22Rv1 (cell line): ENCODE data around the gene RFPL3.
A peak's percentile ranks its signal among the peaks of the same experiment; 100 is the strongest.
"Not testable (repeated sequence)": the region's sequence is repeated elsewhere in the genome, so short reads cannot be mapped to it uniquely, and the experiment has no call there.

Source experiments
- H3K27ac ChIP-seq: fragments of 450-650 bp; 2 replicates; pipeline ENCODE4 v1.5.1; 2017
- CTCF ChIP-seq: fragments of 450-650 bp; IDR thresholded peaks from 2 replicates; pipeline ENCODE4 v1.5.1; 2017; ENCODE audit warnings: mild to moderate bottlenecking
- ZFX ChIP-seq: fragments of 450-650 bp; IDR thresholded peaks from 2 replicates; pipeline ENCODE4 v1.6.1; 2017; ENCODE audit warnings: antibody characterized with exemption, borderline replicate concordance

RFPL3 gene

GRCh38 chr22:32354360-32355351, 3.0 kb upstream of the RFPL3 start:
- H3K27ac ChIP-seq = peak overlapping the region; percentile 18; the same call in 1 of the 2 replicates
- no peak for TF ChIP-seq CTCF
- TF ChIP-seq ZFX = no peak

DNA sequence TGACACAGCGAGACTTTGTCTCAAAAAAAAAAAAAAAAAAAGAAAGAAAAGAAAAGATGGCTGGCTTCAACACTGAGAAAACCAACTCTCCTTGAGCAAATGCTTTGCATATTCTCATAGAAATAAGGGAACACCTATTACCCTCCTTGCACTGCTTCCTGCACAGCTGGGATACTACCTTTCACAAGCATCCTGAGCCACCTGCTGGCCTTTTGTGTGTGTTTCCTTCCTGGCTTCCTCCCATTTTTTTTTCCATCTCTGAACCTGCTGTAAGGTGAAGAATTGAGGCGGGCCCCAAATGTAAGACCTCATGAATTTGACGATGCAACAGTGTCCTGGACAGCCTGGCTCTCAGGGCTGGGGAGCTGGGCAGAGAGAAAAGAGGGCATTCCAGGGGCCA, 1.9 kb upstream of the RFPL3 start:
- H3K27ac ChIP-seq = peak overlapping the region; percentile 18; the same call in 1 of the 2 replicates
- TF ChIP-seq CTCF (0 out of 2 replicates have a peak, but pooled peaks have one; percentile 22), ZFX (no peak)

DNA sequence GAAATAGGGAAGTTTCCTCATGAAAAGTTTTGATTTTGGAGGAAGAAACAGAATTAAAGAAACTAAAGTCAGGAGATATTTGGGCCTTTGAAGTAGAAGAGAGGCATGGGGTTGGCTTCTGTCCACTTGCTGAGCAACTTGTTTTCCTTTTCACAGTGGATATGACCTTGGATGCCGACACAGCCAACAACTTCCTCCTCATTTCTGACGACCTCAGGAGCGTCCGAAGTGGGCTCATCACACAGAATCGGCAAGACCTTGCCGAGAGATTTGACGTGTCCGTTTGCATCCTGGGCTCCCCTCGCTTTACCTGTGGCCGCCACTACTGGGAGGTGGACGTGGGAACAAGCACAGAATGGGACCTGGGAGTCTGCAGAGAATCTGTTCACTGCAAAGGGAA, 2.4 kb downstream of the RFPL3 start:
- H3K27ac ChIP-seq = not testable (repeated sequence)

DNA sequence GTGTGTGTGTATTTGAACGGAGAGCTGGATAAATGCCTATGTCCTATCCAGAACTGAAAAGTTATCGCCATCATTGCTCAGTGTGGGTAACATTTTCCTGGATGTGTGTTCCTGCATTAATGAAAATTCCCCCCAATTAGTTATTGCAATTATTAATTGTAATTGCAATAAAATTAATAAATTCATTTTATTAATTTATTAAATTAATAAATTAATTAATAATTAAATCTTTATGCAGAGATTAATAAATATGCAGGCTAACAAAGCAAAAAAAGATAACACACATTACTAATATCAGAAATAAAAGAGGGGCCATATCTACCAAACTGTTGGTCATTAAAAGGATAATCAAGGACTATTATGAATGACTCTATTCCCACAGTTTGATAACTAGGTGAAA, 3.6 kb downstream of the RFPL3 start:
- no peak for TF ChIP-seq CTCF
- no peak for TF ChIP-seq ZFX

GRCh38 chr22:32364210-32364609, 6.5 kb downstream of the RFPL3 start:
- TF ChIP-seq ZFX (no peak), CTCF (no peak)
- no peak overlapping the region for H3K27ac ChIP-seq

More for the DNA sequence above, 3.6 kb downstream of the RFPL3 start:
- no peak overlapping the region for H3K27ac ChIP-seq

GRCh38 chr22:32375678-32376450, 18.2 kb downstream of the RFPL3 start:
- TF ChIP-seq CTCF (no peak), ZFX (no peak)

GRCh38 chr22:32376681-32377080, 19.0 kb downstream of the RFPL3 start:
- no peak overlapping the region for H3K27ac ChIP-seq
- TF ChIP-seq ZFX (no peak), CTCF (no peak)

More at GRCh38 chr22:32375678-32376450, 18.2 kb downstream of the RFPL3 start:
- H3K27ac ChIP-seq = no peak overlapping the region
